Fibroblast of villous mesenchyme (primary cell): Measurements from ENCODE around the gene FGF12. TPM values are rescaled to one million over a fixed set of nuclear protein-coding genes. Genes with fewer than 3 reads are reported as not detected.

Source experiments
- DNase-seq: peaks from one replicate; pipeline ENCODE4 v3.0.0-alpha.2; 2010; ENCODE audit warnings: low read depth
- H3K4me3 ChIP-seq: 2 replicates; pipeline ENCODE4 v1.5.1; 2011; ENCODE audit warnings: low read depth, mild to moderate bottlenecking, low read length
- CTCF ChIP-seq: IDR thresholded peaks from 2 replicates; pipeline ENCODE4 v1.5.1; 2012; ENCODE audit warnings: low read depth, mild to moderate bottlenecking, low read length; ENCODE audit not compliant: insufficient read depth
- total RNA-seq: library from RNA; depleted of rRNA; stranded (reverse); fragments of >200 nt; gene quantifications from 2 replicates; pipeline ENCODE4 v1.2.3, GENCODE V29; 2012

Gene FGF12
- total RNA-seq, 1 donor: under 0.01 TPM

GRCh38 chr3:192258721-192259120, 468.6 kb downstream of the FGF12 start:
- DNase-seq: no peak
- no peak for TF ChIP-seq CTCF
- no peak overlapping the region for H3K4me3 ChIP-seq

- TF ChIP-seq CTCF: no peak
- no peak for DNase-seq
- no peak overlapping the region for H3K4me3 ChIP-seq
Measured at GRCh38 chr3:192255839-192256238, 471.5 kb downstream of the FGF12 start.

- TF ChIP-seq CTCF: no peak
- no peak for DNase-seq
- no peak overlapping the region for H3K4me3 ChIP-seq
Measured at GRCh38 chr3:192253138-192253887, 474.0 kb downstream of the FGF12 start.

GRCh38 chr3:192249516-192249915, 477.8 kb downstream of the FGF12 start:
- no peak for DNase-seq
- H3K4me3 ChIP-seq: no peak overlapping the region
- TF ChIP-seq CTCF: no peak

- DNase-seq: no peak
- no peak overlapping the region for H3K4me3 ChIP-seq
- no peak for TF ChIP-seq CTCF
Measured at GRCh38 chr3:192246847-192247559, 480.3 kb downstream of the FGF12 start.

GRCh38 chr3:192244591-192244990, 482.8 kb downstream of the FGF12 start:
- TF ChIP-seq CTCF: no peak
- no peak overlapping the region for H3K4me3 ChIP-seq
- no peak for DNase-seq
